Erythroblast (primary cell): ENCODE measurements around the gene PAXIP1.

Experiments
- GATA1 ChIP-seq: IDR thresholded peaks from 2 replicates; pipeline ENCODE4 v1.6.1; 2011; ENCODE audit warnings: low read depth, mild to moderate bottlenecking, control low read depth, low read length, moderate library complexity
- POLR2A ChIP-seq: IDR thresholded peaks from 2 replicates; pipeline ENCODE4 v1.6.1; 2011; ENCODE audit warnings: mild to moderate bottlenecking, low read length

DNA sequence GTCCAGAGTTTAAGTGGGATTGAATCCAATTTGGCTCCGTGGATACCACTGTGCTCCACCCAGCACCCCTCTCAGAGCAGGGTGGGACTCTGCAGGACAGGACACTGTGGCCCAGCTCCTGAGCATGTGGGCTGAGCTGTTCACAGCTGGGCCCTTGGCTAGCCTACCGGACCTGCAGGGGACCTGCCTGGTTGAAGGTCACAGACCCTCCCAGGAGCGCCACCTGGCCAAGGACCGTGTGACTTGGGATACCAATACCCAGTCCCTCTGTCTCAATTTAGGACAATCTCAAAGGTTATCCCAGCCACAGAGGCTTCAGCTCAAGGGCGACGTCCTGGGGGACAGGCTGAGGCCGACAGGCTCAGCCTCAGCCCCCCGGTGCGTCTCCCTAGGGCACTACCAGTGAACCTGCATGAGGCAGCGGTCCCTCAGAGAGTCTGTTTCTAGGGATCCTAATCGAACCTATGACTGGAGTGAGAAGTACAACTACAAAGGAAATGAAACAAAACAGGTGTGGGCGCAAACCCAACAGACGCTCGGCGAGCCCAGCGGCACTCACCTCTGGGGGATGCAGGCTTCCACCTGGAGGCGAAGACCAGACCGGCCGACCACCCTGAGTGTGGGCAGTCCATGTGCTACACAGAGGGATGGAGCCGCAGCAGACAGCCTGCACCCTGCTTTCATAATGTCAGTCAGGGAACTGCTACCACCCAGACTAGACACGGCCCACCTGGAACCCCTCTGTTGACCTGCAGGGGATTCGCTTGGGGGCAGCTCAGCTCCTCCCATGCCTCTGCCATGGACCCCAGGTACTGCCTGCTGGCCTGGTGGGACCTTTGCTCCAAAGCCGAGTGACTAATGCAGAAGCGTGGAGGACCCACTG lies 103.7 kb downstream of the PAXIP1 start:
- TF ChIP-seq POLR2A (no peak), GATA1 (no peak)
